Suprapubic skin (tissue), 4 donors: ENCODE measurements around the gene PARD3B. TPM values are rescaled to one million over a fixed set of nuclear protein-coding genes. Genes with fewer than 3 reads are reported as not detected.

Experiments
- DNase-seq, 2 donors: peaks; one replicate each; pipeline ENCODE4 v3.0.0-alpha.2; 2019; ENCODE audit warnings: low spot score in 2 of 2
- H3K27ac ChIP-seq: fragments of 200-600 bp; sonication (generic); one replicate; pipeline ENCODE4 v1.5.1; 2019
- H3K27me3 ChIP-seq: fragments of 200-600 bp; sonication (generic); one replicate; pipeline ENCODE4 v1.5.1; 2019
- H3K36me3 ChIP-seq: fragments of 200-600 bp; sonication (generic); one replicate; pipeline ENCODE4 v1.5.1; 2019
- H3K4me1 ChIP-seq: fragments of 200-600 bp; sonication (generic); one replicate; pipeline ENCODE4 v1.5.1; 2019
- H3K4me3 ChIP-seq: fragments of 200-600 bp; sonication (generic); one replicate; pipeline ENCODE4 v1.5.1; 2019; ENCODE audit warnings: mild to moderate bottlenecking
- H3K9me3 ChIP-seq: fragments of 200-600 bp; sonication (generic); one replicate; pipeline ENCODE4 v1.5.1; 2019
- EP300 ChIP-seq: sonication (generic); formaldehyde crosslinking; IDR thresholded peaks from one replicate; pipeline ENCODE4 v1.6.1; 2017; ENCODE audit warnings: antibody characterized with exemption
- POLR2A ChIP-seq, 2 donors: fragments of 450-650 bp; IDR thresholded peaks; one replicate each; pipeline ENCODE4 v1.6.1; 2017; ENCODE audit warnings: antibody characterized with exemption in 2 of 2, mild to moderate bottlenecking in 2 of 2, moderate library complexity in 2 of 2
- POLR2AphosphoS5 ChIP-seq, 3 donors: sonication (generic); formaldehyde crosslinking; IDR thresholded peaks; one replicate each; pipeline ENCODE4 v1.6.1; 2017; ENCODE audit warnings: antibody characterized with exemption in 3 of 3
- WGBS: methylation state at CpG from one replicate; pipeline ENCODE4 v1.1.5; 2018; 5-methylcytosine and 5-hydroxymethylcytosine counted together
- total RNA-seq, 4 donors: library from RNA; depleted of rRNA; stranded (reverse); fragments of >200 nt; gene quantifications; one replicate each; pipeline ENCODE4 v1.1.0, GENCODE V29; 2016
- TF ChIP-seq, protein P1 (sequence below), 2 donors: fragments of 200-600 bp in 1 of 2; fragments of 450-650 bp in 1 of 2; sonication (generic) in 1 of 2; IDR thresholded peaks; one replicate each; pipeline ENCODE4 v1.5.1; 2016 to 2019; ENCODE audit warnings: antibody characterized with exemption in 2 of 2, mild to moderate bottlenecking in 1 of 2, moderate library complexity in 1 of 2

Gene PARD3B
- total RNA-seq, 4 donors from 2014 or later, result 12.5 to 18.9 (median 15.5) TPM

- DNase-seq, result no peak
- H3K27ac ChIP-seq, result no peak overlapping the region
- no peaks in the 10 kb centered on the region for H3K27me3 ChIP-seq
- WGBS, result 85% methylated on average over 3 of the region's 3 CpGs
- H3K9me3 ChIP-seq, result no peaks in the 10 kb centered on the region
- H3K4me3 ChIP-seq, result no peak overlapping the region
- TF ChIP-seq POLR2A (IDR thresholded peaks at IDR 0.05) (no peak), EP300 (no peak), POLR2AphosphoS5 (IDR thresholded peaks at IDR 0.05) (no peak)
- TF ChIP-seq, protein P1, sequence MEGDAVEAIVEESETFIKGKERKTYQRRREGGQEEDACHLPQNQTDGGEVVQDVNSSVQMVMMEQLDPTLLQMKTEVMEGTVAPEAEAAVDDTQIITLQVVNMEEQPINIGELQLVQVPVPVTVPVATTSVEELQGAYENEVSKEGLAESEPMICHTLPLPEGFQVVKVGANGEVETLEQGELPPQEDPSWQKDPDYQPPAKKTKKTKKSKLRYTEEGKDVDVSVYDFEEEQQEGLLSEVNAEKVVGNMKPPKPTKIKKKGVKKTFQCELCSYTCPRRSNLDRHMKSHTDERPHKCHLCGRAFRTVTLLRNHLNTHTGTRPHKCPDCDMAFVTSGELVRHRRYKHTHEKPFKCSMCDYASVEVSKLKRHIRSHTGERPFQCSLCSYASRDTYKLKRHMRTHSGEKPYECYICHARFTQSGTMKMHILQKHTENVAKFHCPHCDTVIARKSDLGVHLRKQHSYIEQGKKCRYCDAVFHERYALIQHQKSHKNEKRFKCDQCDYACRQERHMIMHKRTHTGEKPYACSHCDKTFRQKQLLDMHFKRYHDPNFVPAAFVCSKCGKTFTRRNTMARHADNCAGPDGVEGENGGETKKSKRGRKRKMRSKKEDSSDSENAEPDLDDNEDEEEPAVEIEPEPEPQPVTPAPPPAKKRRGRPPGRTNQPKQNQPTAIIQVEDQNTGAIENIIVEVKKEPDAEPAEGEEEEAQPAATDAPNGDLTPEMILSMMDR (IDR thresholded peaks at IDR 0.05), result no peak
- H3K4me1 ChIP-seq, result no peaks in the 10 kb centered on the region
- H3K36me3 ChIP-seq, result no peaks in the 10 kb centered on the region
These were observed 182.1 kb downstream of the PARD3B start for GRCh38 chr2:204727368-204727767.

- no peak for DNase-seq
- no peaks in the 10 kb centered on the region for H3K4me1 ChIP-seq
- no peak overlapping the region for H3K4me3 ChIP-seq
- H3K27ac ChIP-seq, result no peak overlapping the region
- WGBS, result 78% methylated on average over 4 of the region's 4 CpGs
- no peaks in the 10 kb centered on the region for H3K36me3 ChIP-seq
- no peaks in the 10 kb centered on the region for H3K27me3 ChIP-seq
- TF ChIP-seq POLR2AphosphoS5 (IDR thresholded peaks at IDR 0.05) (no peak), EP300 (no peak), POLR2A (IDR thresholded peaks at IDR 0.05) (no peak)
- TF ChIP-seq, protein P1 (IDR thresholded peaks at IDR 0.05), result no peak
- no peaks in the 10 kb centered on the region for H3K9me3 ChIP-seq
These were observed 185.3 kb downstream of the PARD3B start for GRCh38 chr2:204730603-204731002.

DNA sequence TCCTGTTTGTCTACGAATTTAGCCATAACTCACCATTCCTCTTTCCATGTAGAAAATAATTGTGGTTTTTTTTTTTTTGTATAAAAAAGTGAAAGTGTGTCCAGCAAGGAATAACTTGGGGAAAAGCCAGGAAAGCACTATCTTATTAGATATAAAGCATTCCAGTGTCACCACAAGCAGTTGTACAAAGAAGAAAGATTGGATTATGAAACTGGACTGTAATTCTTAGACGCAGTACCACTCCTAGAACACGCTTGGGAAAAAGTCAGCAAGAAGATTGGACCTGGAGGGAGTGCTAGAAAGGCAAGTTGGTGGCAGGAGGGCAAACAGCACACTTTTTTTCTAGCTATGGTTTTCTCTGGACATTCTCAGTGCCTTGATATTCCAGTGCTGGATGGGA is 186.7 kb downstream of the PARD3B start:
- no peaks in the 10 kb centered on the region for H3K36me3 ChIP-seq
- no peak for DNase-seq
- no peak overlapping the region for H3K27ac ChIP-seq
- H3K27me3 ChIP-seq, result no peaks in the 10 kb centered on the region
- H3K4me1 ChIP-seq, result no peaks in the 10 kb centered on the region
- H3K9me3 ChIP-seq, result no peaks in the 10 kb centered on the region
- no peak overlapping the region for H3K4me3 ChIP-seq
- TF ChIP-seq POLR2A (IDR thresholded peaks at IDR 0.05) (no peak), EP300 (no peak), POLR2AphosphoS5 (IDR thresholded peaks at IDR 0.05) (no peak)
- TF ChIP-seq, protein P1 (IDR thresholded peaks at IDR 0.05), result no peak
- WGBS, result 43% methylated on average over 3 of the region's 3 CpGs

GRCh38 chr2:204737296-204737695 is 192.0 kb downstream of the PARD3B start:
- Histone ChIP-seq H3K9me3 (no peaks in the 10 kb centered on the region), H3K27me3 (no peaks in the 10 kb centered on the region), H3K27ac (no peak overlapping the region), H3K4me3 (no peak overlapping the region), H3K4me1 (no peaks in the 10 kb centered on the region), H3K36me3 (no peaks in the 10 kb centered on the region)
- DNase-seq, result no peak
- TF ChIP-seq EP300 (no peak), POLR2A (IDR thresholded peaks at IDR 0.05) (no peak), POLR2AphosphoS5 (IDR thresholded peaks at IDR 0.05) (no peak)
- TF ChIP-seq, protein P1 (IDR thresholded peaks at IDR 0.05), result no peak
- WGBS, result 92% methylated on average over 1 of the region's 1 CpG

GRCh38 chr2:204738721-204739120 is 193.4 kb downstream of the PARD3B start:
- no peak for TF ChIP-seq EP300
- TF ChIP-seq, protein P1 (IDR thresholded peaks at IDR 0.05), result no peak
- TF ChIP-seq POLR2AphosphoS5 (IDR thresholded peaks at IDR 0.05), result no peak
- no peak for TF ChIP-seq POLR2A (IDR thresholded peaks at IDR 0.05)
- Histone ChIP-seq H3K27me3 (no peaks in the 10 kb centered on the region), H3K4me3 (no peak overlapping the region), H3K9me3 (no peaks in the 10 kb centered on the region), H3K27ac (no peak overlapping the region), H3K36me3 (no peaks in the 10 kb centered on the region), H3K4me1 (no peaks in the 10 kb centered on the region)
- 90% methylated on average over 1 of the region's 1 CpG for WGBS
- DNase-seq, result no peak
